Liver (tissue), 3 donors: ENCODE measurements around the gene DHRS9.

Source experiments
- CTCF ChIP-seq: fragments of 150-350 bp; IDR thresholded peaks from 2 replicates; pipeline ENCODE4 v1.5.1; 2017; ENCODE audit warnings: improper control_type of control experiment, low read depth, low read length; ENCODE audit not compliant: missing input control
- EGR1 ChIP-seq, 2 donors: IDR thresholded peaks; 2 replicates each; pipeline ENCODE4 v1.6.1; 2016 to 2018; ENCODE audit warnings: antibody characterized with exemption in 2 of 2, low read depth in 2 of 2
- FOXA1 ChIP-seq: IDR thresholded peaks from 2 replicates; pipeline ENCODE4 v1.6.1; 2016; ENCODE audit warnings: antibody characterized with exemption
- JUND ChIP-seq, 2 donors: IDR thresholded peaks; 2 replicates each; pipeline ENCODE4 v1.6.1; 2016; ENCODE audit warnings: antibody characterized with exemption in 2 of 2
- RAD21 ChIP-seq, 2 donors: IDR thresholded peaks; 2 replicates each; pipeline ENCODE4 v1.6.1; 2016; ENCODE audit warnings: antibody characterized with exemption in 2 of 2, mild to moderate bottlenecking in 2 of 2
- TAF1 ChIP-seq: conservative IDR thresholded peaks from 2 replicates; pipeline ENCODE4 v1.6.1; 2016; ENCODE audit warnings: antibody characterized with exemption, mild to moderate bottlenecking
- YY1 ChIP-seq: IDR thresholded peaks from 2 replicates; pipeline ENCODE4 v1.6.1; 2016; ENCODE audit warnings: antibody characterized with exemption, mild to moderate bottlenecking
- TF ChIP-seq, protein P1 (sequence below): IDR thresholded peaks from 2 replicates; pipeline ENCODE4 v1.6.1; 2016; ENCODE audit warnings: antibody characterized with exemption, mild to moderate bottlenecking
- TF ChIP-seq, protein P2 (sequence below): IDR thresholded peaks from 2 replicates; pipeline ENCODE4 v1.6.1; 2016; ENCODE audit warnings: antibody characterized with exemption
- TF ChIP-seq, protein P3 (sequence below): IDR thresholded peaks from 2 replicates; pipeline ENCODE4 v1.6.1; 2016; ENCODE audit warnings: antibody characterized with exemption
- donor health status: healthy.
- donor health status: healthy.

GRCh38 chr2:169066897-169067296 lies 2.5 kb upstream of the DHRS9 start:
- TF ChIP-seq CTCF (no peak), YY1 (no peak), FOXA1 (no peak), EGR1 (IDR thresholded peaks at IDR 0.05; ENCODE audit: low read depth in 2 of 2) (no peak), JUND (IDR thresholded peaks at IDR 0.05) (no peak), TAF1 (no peak), RAD21 (IDR thresholded peaks at IDR 0.05) (no peak)
- TF ChIP-seq, protein P1, sequence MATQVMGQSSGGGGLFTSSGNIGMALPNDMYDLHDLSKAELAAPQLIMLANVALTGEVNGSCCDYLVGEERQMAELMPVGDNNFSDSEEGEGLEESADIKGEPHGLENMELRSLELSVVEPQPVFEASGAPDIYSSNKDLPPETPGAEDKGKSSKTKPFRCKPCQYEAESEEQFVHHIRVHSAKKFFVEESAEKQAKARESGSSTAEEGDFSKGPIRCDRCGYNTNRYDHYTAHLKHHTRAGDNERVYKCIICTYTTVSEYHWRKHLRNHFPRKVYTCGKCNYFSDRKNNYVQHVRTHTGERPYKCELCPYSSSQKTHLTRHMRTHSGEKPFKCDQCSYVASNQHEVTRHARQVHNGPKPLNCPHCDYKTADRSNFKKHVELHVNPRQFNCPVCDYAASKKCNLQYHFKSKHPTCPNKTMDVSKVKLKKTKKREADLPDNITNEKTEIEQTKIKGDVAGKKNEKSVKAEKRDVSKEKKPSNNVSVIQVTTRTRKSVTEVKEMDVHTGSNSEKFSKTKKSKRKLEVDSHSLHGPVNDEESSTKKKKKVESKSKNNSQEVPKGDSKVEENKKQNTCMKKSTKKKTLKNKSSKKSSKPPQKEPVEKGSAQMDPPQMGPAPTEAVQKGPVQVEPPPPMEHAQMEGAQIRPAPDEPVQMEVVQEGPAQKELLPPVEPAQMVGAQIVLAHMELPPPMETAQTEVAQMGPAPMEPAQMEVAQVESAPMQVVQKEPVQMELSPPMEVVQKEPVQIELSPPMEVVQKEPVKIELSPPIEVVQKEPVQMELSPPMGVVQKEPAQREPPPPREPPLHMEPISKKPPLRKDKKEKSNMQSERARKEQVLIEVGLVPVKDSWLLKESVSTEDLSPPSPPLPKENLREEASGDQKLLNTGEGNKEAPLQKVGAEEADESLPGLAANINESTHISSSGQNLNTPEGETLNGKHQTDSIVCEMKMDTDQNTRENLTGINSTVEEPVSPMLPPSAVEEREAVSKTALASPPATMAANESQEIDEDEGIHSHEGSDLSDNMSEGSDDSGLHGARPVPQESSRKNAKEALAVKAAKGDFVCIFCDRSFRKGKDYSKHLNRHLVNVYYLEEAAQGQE: no peak
- TF ChIP-seq, protein P2, sequence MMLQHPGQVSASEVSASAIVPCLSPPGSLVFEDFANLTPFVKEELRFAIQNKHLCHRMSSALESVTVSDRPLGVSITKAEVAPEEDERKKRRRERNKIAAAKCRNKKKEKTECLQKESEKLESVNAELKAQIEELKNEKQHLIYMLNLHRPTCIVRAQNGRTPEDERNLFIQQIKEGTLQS: no peak
- TF ChIP-seq, protein P3, sequence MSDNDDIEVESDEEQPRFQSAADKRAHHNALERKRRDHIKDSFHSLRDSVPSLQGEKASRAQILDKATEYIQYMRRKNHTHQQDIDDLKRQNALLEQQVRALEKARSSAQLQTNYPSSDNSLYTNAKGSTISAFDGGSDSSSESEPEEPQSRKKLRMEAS: no peak
